Measurements from ENCODE around the gene FBXL3. TPM values are rescaled to one million over a fixed set of nuclear protein-coding genes. Genes with fewer than 3 reads are reported as not detected.

The FBXL3 gene
- polyA plus RNA-seq, 1 donor (not counting 4 experiments of a cell fraction or from before 2014, with no cell fraction given) = 25.4 TPM

DNA sequence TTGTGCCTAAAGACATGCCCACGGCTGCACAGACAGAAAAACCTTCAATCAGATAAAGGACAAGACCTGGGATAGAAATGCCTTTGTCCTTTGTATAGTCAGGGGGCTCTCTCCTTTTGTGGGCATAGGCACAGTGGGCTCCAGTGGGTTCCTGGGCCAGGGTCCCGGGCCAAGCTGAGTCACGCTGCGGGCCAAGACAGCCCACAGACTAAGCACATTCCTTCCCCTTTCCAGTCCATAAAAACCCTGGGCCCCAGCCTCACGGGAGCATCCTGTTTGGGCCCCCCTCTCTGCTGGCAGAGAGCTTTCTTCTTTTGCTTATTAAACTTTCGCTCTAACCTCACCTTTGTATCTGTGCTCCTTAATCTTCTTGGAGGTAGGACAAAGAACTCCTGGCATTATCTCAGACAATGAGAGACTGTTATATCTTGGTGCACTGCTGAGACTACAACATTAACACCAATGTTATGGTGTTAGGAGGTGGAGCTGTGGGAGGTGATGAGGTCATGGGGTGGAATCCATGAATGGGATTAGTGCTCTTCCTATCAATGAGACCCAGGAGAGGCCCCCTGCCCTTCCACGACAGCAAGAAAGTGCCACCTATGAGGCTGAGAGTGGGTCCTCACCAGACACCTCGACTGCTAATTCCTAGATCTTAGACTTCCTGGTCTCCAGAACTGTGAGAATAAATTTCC, 20.8 kb upstream of the FBXL3 start:
- FAIRE-seq (peak; percentile 51), DNase-seq (ENCODE audit: low read depth, low spot score) (no peak)
- H3K4me1 ChIP-seq (ENCODE audit: control insufficient read depth, extremely low read depth, insufficient read depth, low read length) = no peaks in the 10 kb centered on the region
- no peaks in the 10 kb centered on the region for H3K9me3 ChIP-seq (ENCODE audit: control insufficient read depth, low read depth, low read length)
- no peak overlapping the region for H3K9ac ChIP-seq (ENCODE audit: control insufficient read depth, extremely low read depth, insufficient read depth, low read length)
- no peak overlapping the region for H3K4me3 ChIP-seq (ENCODE audit: control insufficient read depth in 2 of 3, extremely low read depth in 1 of 3, insufficient read depth in 2 of 3, low read depth in 1 of 3, low read length in 3 of 3)
- no peaks in the 10 kb centered on the region for H3K27me3 ChIP-seq (ENCODE audit: control insufficient read depth, extremely low read depth, insufficient read depth, low read length)
- H2AFZ ChIP-seq (ENCODE audit: control insufficient read depth, low read length) = no peak overlapping the region
- TF ChIP-seq, protein P1, sequence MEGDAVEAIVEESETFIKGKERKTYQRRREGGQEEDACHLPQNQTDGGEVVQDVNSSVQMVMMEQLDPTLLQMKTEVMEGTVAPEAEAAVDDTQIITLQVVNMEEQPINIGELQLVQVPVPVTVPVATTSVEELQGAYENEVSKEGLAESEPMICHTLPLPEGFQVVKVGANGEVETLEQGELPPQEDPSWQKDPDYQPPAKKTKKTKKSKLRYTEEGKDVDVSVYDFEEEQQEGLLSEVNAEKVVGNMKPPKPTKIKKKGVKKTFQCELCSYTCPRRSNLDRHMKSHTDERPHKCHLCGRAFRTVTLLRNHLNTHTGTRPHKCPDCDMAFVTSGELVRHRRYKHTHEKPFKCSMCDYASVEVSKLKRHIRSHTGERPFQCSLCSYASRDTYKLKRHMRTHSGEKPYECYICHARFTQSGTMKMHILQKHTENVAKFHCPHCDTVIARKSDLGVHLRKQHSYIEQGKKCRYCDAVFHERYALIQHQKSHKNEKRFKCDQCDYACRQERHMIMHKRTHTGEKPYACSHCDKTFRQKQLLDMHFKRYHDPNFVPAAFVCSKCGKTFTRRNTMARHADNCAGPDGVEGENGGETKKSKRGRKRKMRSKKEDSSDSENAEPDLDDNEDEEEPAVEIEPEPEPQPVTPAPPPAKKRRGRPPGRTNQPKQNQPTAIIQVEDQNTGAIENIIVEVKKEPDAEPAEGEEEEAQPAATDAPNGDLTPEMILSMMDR (optimal IDR thresholded peaks at IDR 0.05 in 1 of 3, IDR thresholded peaks at IDR 0.05 in 1 of 3, conservative IDR thresholded peaks at IDR 0.05 in 1 of 3; ENCODE audit: extremely low read depth in 1 of 3, insufficient read depth in 2 of 3, low read length in 3 of 3) = no peak
- TF ChIP-seq EZH2 (IDR thresholded peaks at IDR 0.05; ENCODE audit: low read length) = no peak
- dilution Hi-C loops (cut with MboI; ENCODE audit: extremely low pct_ligation_motif_present, low sequenced_read_pairs) = no loop called here
- H3K9me1 ChIP-seq (ENCODE audit: control insufficient read depth, extremely low read depth, insufficient read depth, low read length) = no peaks in the 10 kb centered on the region
- H3K27ac ChIP-seq (ENCODE audit: control insufficient read depth, insufficient read depth, low read length) = no peak overlapping the region
- no peak overlapping the region for H3K4me2 ChIP-seq (ENCODE audit: control insufficient read depth, extremely low read depth, insufficient read depth, low read depth, low read length)
- no peaks in the 10 kb centered on the region for H3K79me2 ChIP-seq (ENCODE audit: control insufficient read depth, insufficient read depth, low read length)
- peaks cover 0 to 13% of the 10 kb centered on the region in 2 experiments for H3K36me3 ChIP-seq (ENCODE audit: control insufficient read depth in 2 of 2, extremely low read depth in 1 of 2, insufficient read depth in 2 of 2, low read length in 2 of 2)
- no peaks in the 10 kb centered on the region for H4K20me1 ChIP-seq (ENCODE audit: control insufficient read depth, extremely low read depth, insufficient read depth, low read length)

DNA sequence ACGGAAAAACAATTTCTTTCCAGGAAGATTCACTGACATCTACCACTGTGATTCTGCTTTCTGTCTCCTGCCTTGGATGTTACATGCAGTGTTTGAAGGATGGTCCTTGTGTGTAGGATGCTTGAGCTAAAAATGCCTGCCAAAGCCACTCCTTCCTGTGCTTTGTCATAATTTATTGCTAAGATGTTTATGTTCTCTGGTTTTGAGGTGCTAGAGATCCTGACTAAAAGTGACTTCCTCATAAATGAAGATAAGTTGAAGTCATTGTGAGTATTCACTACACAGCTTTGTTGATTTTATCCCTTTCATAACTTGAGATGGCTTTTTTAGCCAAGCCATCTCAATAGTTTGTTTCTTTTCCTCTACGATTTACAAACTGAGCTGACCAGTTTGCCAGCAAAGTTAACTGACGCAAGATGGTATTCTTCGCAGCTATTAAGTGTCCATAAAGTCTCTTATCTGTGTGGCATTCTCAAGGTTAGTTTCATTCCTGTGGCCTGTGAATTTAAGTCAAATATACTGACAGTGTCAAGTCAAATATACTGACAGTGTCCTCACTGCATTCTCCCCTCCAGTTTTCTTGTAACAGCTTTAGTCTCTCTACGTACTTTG, 15.7 kb upstream of the FBXL3 start:
- no peak for DNase-seq (ENCODE audit: low read depth, low spot score)
- Histone ChIP-seq H3K4me2 (ENCODE audit: control insufficient read depth, extremely low read depth, insufficient read depth, low read depth, low read length) (no peak overlapping the region), H3K27ac (ENCODE audit: control insufficient read depth, insufficient read depth, low read length) (no peak overlapping the region), H4K20me1 (ENCODE audit: control insufficient read depth, extremely low read depth, insufficient read depth, low read length) (no peaks in the 10 kb centered on the region), H3K9me1 (ENCODE audit: control insufficient read depth, extremely low read depth, insufficient read depth, low read length) (no peaks in the 10 kb centered on the region), H3K27me3 (ENCODE audit: control insufficient read depth, extremely low read depth, insufficient read depth, low read length) (no peaks in the 10 kb centered on the region), H3K9ac (ENCODE audit: control insufficient read depth, extremely low read depth, insufficient read depth, low read length) (no peak overlapping the region), H3K4me3 (ENCODE audit: control insufficient read depth in 2 of 3, extremely low read depth in 1 of 3, insufficient read depth in 2 of 3, low read depth in 1 of 3, low read length in 3 of 3) (no peak overlapping the region), H3K4me1 (ENCODE audit: control insufficient read depth, extremely low read depth, insufficient read depth, low read length) (no peaks in the 10 kb centered on the region), H3K79me2 (ENCODE audit: control insufficient read depth, insufficient read depth, low read length) (no peaks in the 10 kb centered on the region), H2AFZ (ENCODE audit: control insufficient read depth, low read length) (no peak overlapping the region), H3K36me3 (ENCODE audit: control insufficient read depth in 2 of 2, extremely low read depth in 1 of 2, insufficient read depth in 2 of 2, low read length in 2 of 2) (peaks cover 0 to 6% of the 10 kb centered on the region in 2 experiments), H3K9me3 (ENCODE audit: control insufficient read depth, low read depth, low read length) (no peaks in the 10 kb centered on the region)
- TF ChIP-seq, protein P1 (optimal IDR thresholded peaks at IDR 0.05 in 1 of 3, IDR thresholded peaks at IDR 0.05 in 1 of 3, conservative IDR thresholded peaks at IDR 0.05 in 1 of 3; ENCODE audit: extremely low read depth in 1 of 3, insufficient read depth in 2 of 3, low read length in 3 of 3) = no peak
- no peak for TF ChIP-seq EZH2 (IDR thresholded peaks at IDR 0.05; ENCODE audit: low read length)
- FAIRE-seq = peak; percentile 41
- dilution Hi-C loops (cut with MboI; ENCODE audit: extremely low pct_ligation_motif_present, low sequenced_read_pairs) = no loop called here
